Embryonic facial prominence (tissue), 1 donor: Measurements from ENCODE around the gene PTCD2.

Experiments used
- DNase-seq: peaks from one replicate; pipeline ENCODE4 v3.0.0-alpha.2; 2016; ENCODE audit errors: extremely low spot score

PTCD2 gene

GRCh38 chr5:72417333-72418062, 97.3 kb downstream of the PTCD2 start:
- DNase-seq = no peak
